ENCODE data around the gene PIK3R3.

PIK3R3 gene

GRCh38 chr1:46027788-46028573 lies 104.4 kb downstream of the PIK3R3 start:
- Histone ChIP-seq H3K36me3 (peaks cover 47 to 85% (median 59%) of the 10 kb centered on the region in 3 donors), H3K27me3 (no peaks in the 10 kb centered on the region), H3K4me3 (no peak overlapping the region), H3K27ac (no peak overlapping the region), H3K9me3 (no peaks in the 10 kb centered on the region), H3K4me1 (no peaks in the 10 kb centered on the region)
- no peak for DNase-seq
- intact Hi-C loops (cut with DNase I; ENCODE audit: low total_unique reads): no loop called here
- TF ChIP-seq CTCF (IDR thresholded peaks at IDR 0.05): no peak

DNA sequence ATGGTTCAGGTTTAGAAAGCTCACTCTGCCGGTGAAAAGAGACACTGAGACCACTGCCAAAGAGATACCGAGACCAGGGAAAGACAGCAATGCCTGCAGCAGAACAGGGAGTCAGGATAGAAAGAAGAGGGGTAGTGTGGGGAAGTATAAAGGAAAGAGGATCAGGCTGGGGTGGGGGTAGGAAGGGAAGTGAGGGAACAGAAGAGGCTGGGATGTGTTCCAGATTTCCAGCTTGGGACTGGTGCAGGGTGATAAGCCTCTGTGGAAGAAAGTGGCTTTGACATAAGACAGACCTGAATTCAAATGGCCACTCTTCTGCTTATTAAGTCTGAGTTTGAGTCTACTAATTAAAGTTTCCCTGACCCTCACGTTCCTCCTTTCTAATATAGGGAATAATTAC lies 105.9 kb downstream of the PIK3R3 start:
- H3K4me1 ChIP-seq: no peaks in the 10 kb centered on the region
- no peaks in the 10 kb centered on the region for H3K9me3 ChIP-seq
- DNase-seq: no peak
- no peak overlapping the region for H3K27ac ChIP-seq
- no peak overlapping the region for H3K4me3 ChIP-seq
- H3K27me3 ChIP-seq: no peaks in the 10 kb centered on the region
- peaks cover 52 to 87% (median 63%) of the 10 kb centered on the region in 3 donors for H3K36me3 ChIP-seq
- intact Hi-C loops (cut with DNase I; ENCODE audit: low total_unique reads): no loop called here
- TF ChIP-seq CTCF (IDR thresholded peaks at IDR 0.05): no peak

DNA sequence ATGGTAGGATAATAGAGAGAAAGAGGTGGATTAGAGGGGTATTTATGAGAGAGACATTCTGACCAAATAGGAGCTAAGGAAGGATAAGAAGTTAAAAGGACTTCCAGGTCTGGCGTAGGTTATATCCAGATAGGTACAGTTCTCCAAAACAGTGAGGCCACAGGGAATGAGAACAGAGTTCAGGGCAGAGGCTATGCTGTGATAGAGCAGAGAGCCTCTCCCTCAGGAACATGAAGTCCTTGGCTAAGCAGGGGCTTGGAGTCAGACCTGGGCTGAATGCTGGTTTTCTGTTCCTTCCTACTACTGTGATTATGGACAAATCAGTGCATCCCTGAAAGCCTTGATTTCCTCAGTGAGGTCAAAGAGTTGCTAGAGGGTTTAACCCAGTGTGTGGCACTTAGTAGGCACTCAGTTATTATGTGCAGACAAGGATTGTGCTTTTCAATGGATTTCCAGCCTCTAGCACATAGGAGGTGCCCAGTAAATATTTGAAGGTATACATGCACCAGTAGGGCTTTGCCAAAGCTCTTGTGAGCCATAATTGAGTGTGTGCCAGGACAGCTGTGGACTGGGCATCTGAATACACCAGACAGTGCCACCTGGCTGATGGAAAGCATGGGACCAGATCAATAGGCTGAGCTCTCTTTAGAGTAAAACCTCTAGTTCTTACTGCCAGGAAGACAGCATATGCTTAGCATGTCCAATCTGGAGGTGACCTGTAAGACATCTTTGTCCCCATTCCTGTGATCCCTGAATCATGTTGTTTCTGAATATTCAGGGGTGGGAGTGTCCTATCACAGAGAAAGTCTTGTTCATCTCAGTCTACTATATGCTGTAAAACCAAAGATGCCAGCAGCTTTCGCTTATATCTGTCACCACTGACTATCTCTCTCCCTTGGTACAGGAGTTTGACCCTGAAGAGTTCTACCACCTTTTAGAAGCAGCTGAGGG lies 111.1 kb downstream of the PIK3R3 start:
- TF ChIP-seq CTCF (IDR thresholded peaks at IDR 0.05): no peak
- no peaks in the 10 kb centered on the region for H3K4me1 ChIP-seq
- peaks cover 29 to 48% (median 34%) of the 10 kb centered on the region in 3 donors for H3K36me3 ChIP-seq
- no peak overlapping the region for H3K27ac ChIP-seq
- no peaks in the 10 kb centered on the region for H3K27me3 ChIP-seq
- no peak overlapping the region for H3K4me3 ChIP-seq
- no peak for DNase-seq
- no peaks in the 10 kb centered on the region for H3K9me3 ChIP-seq
- intact Hi-C loops (cut with DNase I; ENCODE audit: low total_unique reads): no loop called here

GRCh38 chr1:46020010-46020409 lies 112.4 kb downstream of the PIK3R3 start:
- Histone ChIP-seq H3K9me3 (no peaks in the 10 kb centered on the region), H3K27ac (no peak overlapping the region), H3K27me3 (no peaks in the 10 kb centered on the region), H3K4me3 (no peak overlapping the region), H3K36me3 (peaks cover 25 to 38% (median 34%) of the 10 kb centered on the region in 3 donors), H3K4me1 (no peaks in the 10 kb centered on the region)
- no peak for TF ChIP-seq CTCF (IDR thresholded peaks at IDR 0.05)
- intact Hi-C loops (cut with DNase I; ENCODE audit: low total_unique reads): no loop called here
- DNase-seq: no peak

DNA sequence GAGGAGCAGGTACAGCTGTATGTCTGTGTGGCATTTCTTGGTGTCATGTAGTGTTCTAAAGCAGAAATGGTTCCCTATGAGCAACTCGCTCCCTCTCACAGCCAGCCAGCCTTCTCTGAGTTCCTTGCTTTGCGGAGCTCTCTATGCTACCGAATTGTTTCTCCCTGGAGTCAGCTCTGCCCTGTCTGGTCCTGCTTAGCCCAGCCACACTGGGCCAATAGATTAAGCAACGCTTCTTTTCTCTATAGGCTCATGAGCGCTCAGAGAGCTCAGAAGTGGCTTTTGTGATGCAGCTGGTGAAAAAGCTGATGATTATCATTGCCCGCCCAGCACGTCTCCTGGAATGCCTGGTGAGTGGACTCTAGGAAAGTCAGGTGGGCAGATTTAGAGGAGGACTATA lies 113.1 kb downstream of the PIK3R3 start:
- no peak for DNase-seq
- H3K4me3 ChIP-seq: no peak overlapping the region
- TF ChIP-seq CTCF (IDR thresholded peaks at IDR 0.05): no peak
- intact Hi-C loops (cut with DNase I; ENCODE audit: low total_unique reads): no loop called here
- H3K4me1 ChIP-seq: no peaks in the 10 kb centered on the region
- H3K36me3 ChIP-seq: peaks cover 25 to 33% (median 33%) of the 10 kb centered on the region in 3 donors
- no peaks in the 10 kb centered on the region for H3K9me3 ChIP-seq
- H3K27ac ChIP-seq: no peak overlapping the region
- no peaks in the 10 kb centered on the region for H3K27me3 ChIP-seq
